Ectodermal cell (in vitro differentiated cells): ENCODE measurements around the gene BAIAP3.

Experiments used
- H3K27ac ChIP-seq: 2 replicates; pipeline ENCODE4 v1.7.0; 2013; ENCODE audit warnings: mild to moderate bottlenecking, low read depth, low read length; ENCODE audit not compliant: insufficient read depth, poor library complexity, severe bottlenecking
- H3K27me3 ChIP-seq: 2 replicates; pipeline ENCODE4 v1.7.0; 2013; ENCODE audit warnings: mild to moderate bottlenecking, low read length; ENCODE audit not compliant: insufficient read depth, control insufficient read depth, poor library complexity, severe bottlenecking
- H3K36me3 ChIP-seq: one replicate; pipeline ENCODE4 v1.7.0; 2013; ENCODE audit warnings: low read length; ENCODE audit not compliant: control insufficient read depth, insufficient read depth
- H3K4me1 ChIP-seq: one replicate; pipeline ENCODE4 v1.7.0; 2013; ENCODE audit warnings: low read length; ENCODE audit not compliant: control insufficient read depth, insufficient read depth
- H3K4me3 ChIP-seq: 2 replicates; pipeline ENCODE4 v1.7.0; 2013; ENCODE audit warnings: low read depth, low read length, control low read depth; ENCODE audit not compliant: insufficient read depth
- H3K9me3 ChIP-seq: 2 replicates; pipeline ENCODE4 v1.7.0; 2013; ENCODE audit warnings: mild to moderate bottlenecking, low read length, moderate library complexity; ENCODE audit not compliant: control insufficient read depth
- WGBS, 2 experiments: methylation state at CpG; one replicate each; pipeline ENCODE4 v1.1.7; 2013; ENCODE audit warnings: missing lambda C conversion rate in 2 of 2; 5-methylcytosine and 5-hydroxymethylcytosine counted together

The BAIAP3 gene

GRCh38 chr16:1332618-1333148 lies 762 bp upstream of the BAIAP3 start:
- H3K27me3 ChIP-seq: peaks cover 72% of the 10 kb centered on the region
- peaks cover 37% of the 10 kb centered on the region for H3K4me1 ChIP-seq

GRCh38 chr16:1333854-1334700 lies 632 bp downstream of the BAIAP3 start:
- H3K27me3 ChIP-seq: peaks cover 78% of the 10 kb centered on the region
- no peaks in the 10 kb centered on the region for H3K9me3 ChIP-seq
- peak overlapping the region; percentile 7 for H3K4me3 ChIP-seq
- H3K4me1 ChIP-seq: peaks cover 40% of the 10 kb centered on the region
- WGBS, 2 experiments: 6% methylated on average over 78 of the region's 78 CpGs
- no peaks in the 10 kb centered on the region for H3K36me3 ChIP-seq
- no peak overlapping the region for H3K27ac ChIP-seq

More at GRCh38 chr16:1332618-1333148, 762 bp upstream of the BAIAP3 start:
- no peak overlapping the region for H3K4me3 ChIP-seq
- no peaks in the 10 kb centered on the region for H3K9me3 ChIP-seq
- no peaks in the 10 kb centered on the region for H3K36me3 ChIP-seq
- 15 to 16% methylated on average over 26 of the region's 26 CpGs for WGBS, 2 experiments
- H3K27ac ChIP-seq: no peak overlapping the region

- no peak overlapping the region for H3K27ac ChIP-seq
- peaks cover 82% of the 10 kb centered on the region for H3K27me3 ChIP-seq
- H3K4me1 ChIP-seq: peaks cover 40% of the 10 kb centered on the region
- H3K36me3 ChIP-seq: no peaks in the 10 kb centered on the region
- H3K4me3 ChIP-seq: no peak overlapping the region
- 31 to 38% methylated on average over 9 of the region's 9 CpGs for WGBS, 2 experiments
- no peaks in the 10 kb centered on the region for H3K9me3 ChIP-seq
Observed at GRCh38 chr16:1334739-1335138, 1.3 kb downstream of the BAIAP3 start.

- H3K36me3 ChIP-seq: no peaks in the 10 kb centered on the region
- H3K9me3 ChIP-seq: no peaks in the 10 kb centered on the region
- H3K27ac ChIP-seq: no peak overlapping the region
- 68 to 71% methylated on average over 14 to 16 of the region's 16 CpGs for WGBS, 2 experiments
- peaks cover 86% of the 10 kb centered on the region for H3K27me3 ChIP-seq
- H3K4me3 ChIP-seq: no peak overlapping the region
- H3K4me1 ChIP-seq: peaks cover 40% of the 10 kb centered on the region
Observed at GRCh38 chr16:1335211-1335971, 1.9 kb downstream of the BAIAP3 start.

- peaks cover 40% of the 10 kb centered on the region for H3K4me1 ChIP-seq
- no peaks in the 10 kb centered on the region for H3K36me3 ChIP-seq
- no peak overlapping the region for H3K27ac ChIP-seq
- H3K27me3 ChIP-seq: peaks cover 85% of the 10 kb centered on the region
- no peaks in the 10 kb centered on the region for H3K9me3 ChIP-seq
- no peak overlapping the region for H3K4me3 ChIP-seq
- 11 to 14% methylated on average over 12 of the region's 12 CpGs for WGBS, 2 experiments
Observed at GRCh38 chr16:1335996-1336395, 2.6 kb downstream of the BAIAP3 start.

- no peak overlapping the region for H3K4me3 ChIP-seq
- no peaks in the 10 kb centered on the region for H3K36me3 ChIP-seq
- peaks cover 38% of the 10 kb centered on the region for H3K4me1 ChIP-seq
- no peak overlapping the region for H3K27ac ChIP-seq
- 77% methylated on average over 15 of the region's 15 CpGs for whole genome bisulfite sequencing, 2 experiments
- H3K27me3 ChIP-seq: peaks cover 84% of the 10 kb centered on the region
- H3K9me3 ChIP-seq: no peaks in the 10 kb centered on the region
Observed at GRCh38 chr16:1336619-1337018, 3.2 kb downstream of the BAIAP3 start.

- H3K4me1 ChIP-seq: peaks cover 30% of the 10 kb centered on the region
Observed at GRCh38 chr16:1337486-1337885, 4.0 kb downstream of the BAIAP3 start.

GRCh38 chr16:1338119-1338730 lies 4.8 kb downstream of the BAIAP3 start:
- Histone ChIP-seq H3K4me3 (no peak overlapping the region), H3K27me3 (peaks cover 82% of the 10 kb centered on the region), H3K9me3 (no peaks in the 10 kb centered on the region), H3K4me1 (peaks cover 33% of the 10 kb centered on the region), H3K36me3 (no peaks in the 10 kb centered on the region), H3K27ac (no peak overlapping the region)
- 51 to 55% methylated on average over 27 to 30 of the region's 30 CpGs for WGBS, 2 experiments

More at GRCh38 chr16:1337486-1337885, 4.0 kb downstream of the BAIAP3 start:
- Histone ChIP-seq H3K4me3 (no peak overlapping the region), H3K27ac (no peak overlapping the region), H3K9me3 (no peaks in the 10 kb centered on the region), H3K36me3 (no peaks in the 10 kb centered on the region), H3K27me3 (peaks cover 84% of the 10 kb centered on the region)
- 65% methylated on average over 9 of the region's 9 CpGs for WGBS, 2 experiments

- Histone ChIP-seq H3K4me1 (peaks cover 33% of the 10 kb centered on the region), H3K9me3 (no peaks in the 10 kb centered on the region), H3K4me3 (no peak overlapping the region), H3K27me3 (peaks cover 82% of the 10 kb centered on the region), H3K27ac (no peak overlapping the region), H3K36me3 (no peaks in the 10 kb centered on the region)
- WGBS, 2 experiments: 65 to 69% methylated on average over 31 of the region's 31 CpGs
Observed at GRCh38 chr16:1338855-1339675, 5.6 kb downstream of the BAIAP3 start.
